ENCODE data around the gene DPYD. TPM values are rescaled to one million over a fixed set of nuclear protein-coding genes. Genes with fewer than 3 reads are reported as not detected.

DPYD gene
- total RNA-seq, 1 donor from 2014 or later: 8.5 TPM

- Mint-ChIP-seq H3K9me3 (no peaks in the 10 kb centered on the region), H3K4me3 (no peak overlapping the region), H3K36me3 (no peaks in the 10 kb centered on the region), H3K27me3 (no peaks in the 10 kb centered on the region), H3K4me1 (ENCODE audit: unreplicated experiment) (no peaks in the 10 kb centered on the region), H3K27ac (no peak overlapping the region)
- DNase-seq (ENCODE audit: extremely low spot score, unreplicated experiment): no peak
- TF ChIP-seq CTCF (conservative IDR thresholded peaks at IDR 0.05): no peak
Observed at GRCh38 chr1:97573553-97573952, 347.3 kb downstream of the DPYD start.

GRCh38 chr1:97572561-97572960 is 348.3 kb downstream of the DPYD start:
- Mint-ChIP-seq H3K9me3 (no peaks in the 10 kb centered on the region), H3K4me3 (no peak overlapping the region), H3K27ac (no peak overlapping the region), H3K4me1 (ENCODE audit: unreplicated experiment) (no peaks in the 10 kb centered on the region), H3K36me3 (no peaks in the 10 kb centered on the region), H3K27me3 (no peaks in the 10 kb centered on the region)
- no peak for TF ChIP-seq CTCF (conservative IDR thresholded peaks at IDR 0.05)
- no peak for DNase-seq (ENCODE audit: extremely low spot score, unreplicated experiment)

GRCh38 chr1:97571760-97572159 is 349.1 kb downstream of the DPYD start:
- no peak for DNase-seq (ENCODE audit: extremely low spot score, unreplicated experiment)
- no peak for TF ChIP-seq CTCF (conservative IDR thresholded peaks at IDR 0.05)
- Mint-ChIP-seq H3K27me3 (no peaks in the 10 kb centered on the region), H3K9me3 (no peaks in the 10 kb centered on the region), H3K4me3 (no peak overlapping the region), H3K36me3 (no peaks in the 10 kb centered on the region), H3K27ac (no peak overlapping the region), H3K4me1 (ENCODE audit: unreplicated experiment) (no peaks in the 10 kb centered on the region)

GRCh38 chr1:97570691-97571090 is 350.1 kb downstream of the DPYD start:
- no peak overlapping the region for H3K4me3 Mint-ChIP-seq
- no peak for DNase-seq (ENCODE audit: extremely low spot score, unreplicated experiment)
- H3K9me3 Mint-ChIP-seq: no peaks in the 10 kb centered on the region
- H3K4me1 Mint-ChIP-seq (ENCODE audit: unreplicated experiment): no peaks in the 10 kb centered on the region
- no peaks in the 10 kb centered on the region for H3K36me3 Mint-ChIP-seq
- no peak for TF ChIP-seq CTCF (conservative IDR thresholded peaks at IDR 0.05)
- H3K27me3 Mint-ChIP-seq: no peaks in the 10 kb centered on the region
- no peak overlapping the region for H3K27ac Mint-ChIP-seq

- H3K27me3 Mint-ChIP-seq: peaks cover 3% of the 10 kb centered on the region
- no peaks in the 10 kb centered on the region for H3K4me1 Mint-ChIP-seq (ENCODE audit: unreplicated experiment)
- H3K4me3 Mint-ChIP-seq: no peak overlapping the region
- H3K9me3 Mint-ChIP-seq: no peaks in the 10 kb centered on the region
- H3K36me3 Mint-ChIP-seq: no peaks in the 10 kb centered on the region
- H3K27ac Mint-ChIP-seq: no peak overlapping the region
- no peak for TF ChIP-seq CTCF (conservative IDR thresholded peaks at IDR 0.05)
- DNase-seq (ENCODE audit: extremely low spot score, unreplicated experiment): no peak
Observed at GRCh38 chr1:97567000-97567749, 353.7 kb downstream of the DPYD start.
